OCI-LY7 (cell line): Measurements from ENCODE around the gene UBC.

Source experiments
- EZH2phosphoT487 ChIP-seq: fragments of 200-600 bp; sonication (generic); IDR thresholded peaks from 2 replicates; pipeline ENCODE4 v1.6.1; 2018; ENCODE audit warnings: low read depth, borderline replicate concordance, mild to moderate bottlenecking, mixed run types, antibody characterized with exemption, low read length, moderate library complexity, mixed read lengths
- TF ChIP-seq, protein P1 (sequence below): fragments of 200-600 bp; sonication (generic); conservative IDR thresholded peaks from 2 replicates; pipeline ENCODE4 v1.5.1; 2014; ENCODE audit warnings: mild to moderate bottlenecking, antibody characterized with exemption, low read length, moderate library complexity, mixed read lengths

DNA sequence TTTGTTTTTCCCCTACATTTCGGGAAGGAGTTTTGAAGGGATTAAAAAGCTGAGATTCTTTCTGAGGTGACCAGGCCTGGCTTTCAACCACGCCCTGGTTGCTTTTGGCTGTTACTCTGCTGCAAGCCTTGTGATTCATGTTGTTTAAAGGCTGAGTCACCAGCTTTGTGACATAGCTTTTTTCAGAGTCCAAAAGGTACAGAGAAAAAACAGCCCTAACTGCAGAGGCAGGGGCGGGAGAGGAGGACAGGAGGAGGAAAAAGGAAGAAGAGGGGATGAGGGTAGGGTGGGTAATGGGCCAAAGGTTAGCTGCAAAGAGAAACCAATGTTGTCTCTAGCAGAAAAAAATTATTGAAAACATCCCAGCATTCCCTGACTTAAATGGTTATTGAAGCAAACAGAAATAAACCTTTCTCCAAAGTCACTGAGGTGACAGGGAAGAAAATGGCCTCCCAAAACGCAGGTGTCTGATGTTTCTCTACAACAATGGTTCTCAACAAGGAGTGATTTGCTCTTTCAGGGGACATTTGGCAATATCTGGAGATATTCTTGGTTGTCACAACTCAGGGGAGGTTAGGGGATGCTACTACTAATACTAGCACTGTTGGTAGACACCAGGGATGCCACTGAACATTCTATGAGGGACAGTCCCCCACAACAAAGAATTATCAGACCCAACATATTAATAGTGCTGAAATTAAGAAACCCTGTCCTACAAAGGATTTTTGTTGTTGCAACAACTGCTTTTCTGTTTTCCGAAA is 2.1 kb upstream of the UBC start:
- TF ChIP-seq, protein P1, sequence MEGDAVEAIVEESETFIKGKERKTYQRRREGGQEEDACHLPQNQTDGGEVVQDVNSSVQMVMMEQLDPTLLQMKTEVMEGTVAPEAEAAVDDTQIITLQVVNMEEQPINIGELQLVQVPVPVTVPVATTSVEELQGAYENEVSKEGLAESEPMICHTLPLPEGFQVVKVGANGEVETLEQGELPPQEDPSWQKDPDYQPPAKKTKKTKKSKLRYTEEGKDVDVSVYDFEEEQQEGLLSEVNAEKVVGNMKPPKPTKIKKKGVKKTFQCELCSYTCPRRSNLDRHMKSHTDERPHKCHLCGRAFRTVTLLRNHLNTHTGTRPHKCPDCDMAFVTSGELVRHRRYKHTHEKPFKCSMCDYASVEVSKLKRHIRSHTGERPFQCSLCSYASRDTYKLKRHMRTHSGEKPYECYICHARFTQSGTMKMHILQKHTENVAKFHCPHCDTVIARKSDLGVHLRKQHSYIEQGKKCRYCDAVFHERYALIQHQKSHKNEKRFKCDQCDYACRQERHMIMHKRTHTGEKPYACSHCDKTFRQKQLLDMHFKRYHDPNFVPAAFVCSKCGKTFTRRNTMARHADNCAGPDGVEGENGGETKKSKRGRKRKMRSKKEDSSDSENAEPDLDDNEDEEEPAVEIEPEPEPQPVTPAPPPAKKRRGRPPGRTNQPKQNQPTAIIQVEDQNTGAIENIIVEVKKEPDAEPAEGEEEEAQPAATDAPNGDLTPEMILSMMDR: no peak
- TF ChIP-seq EZH2phosphoT487: no peak
